Measurements from ENCODE around the gene CKM. TPM values are rescaled to one million over a fixed set of nuclear protein-coding genes. Genes with fewer than 3 reads are reported as not detected.

CKM gene
- total RNA-seq, 1 experiment from 2014 or later = not detected

GRCh38 chr19:45368737-45369340 is 46.2 kb upstream of the CKM start:
- Histone ChIP-seq H2AFZ (ENCODE audit: low read length) (no peak overlapping the region), H3F3A (ENCODE audit: low read length, unreplicated experiment) (no peaks in the 10 kb centered on the region), H3K36me3 (ENCODE audit: low read depth, low read length) (no peaks in the 10 kb centered on the region), H4K20me1 (ENCODE audit: low read length) (no peaks in the 10 kb centered on the region), H3K4me1 (ENCODE audit: insufficient read depth, low read length) (peaks cover 7% of the 10 kb centered on the region), H3K27me3 (ENCODE audit: low read length) (no peaks in the 10 kb centered on the region), H3K9me3 (ENCODE audit: low read length) (no peaks in the 10 kb centered on the region), H3K4me3 (ENCODE audit: low read length) (peak overlapping the region; percentile 94), H3K4me2 (ENCODE audit: low read length) (peak overlapping the region; percentile 93), H3K79me2 (ENCODE audit: low read length) (peaks cover 29% of the 10 kb centered on the region), H3K9me2 (replicated peaks; ENCODE audit: low read length) (no peaks in the 10 kb centered on the region), H3K9ac (ENCODE audit: low read length) (no peak overlapping the region), H3K27ac (ENCODE audit: low read length) (no peak overlapping the region)
- no peak for TF ChIP-seq EZH2 (IDR thresholded peaks at IDR 0.05; ENCODE audit: low read length, unreplicated experiment)
- no peak for TF ChIP-seq EZH2phosphoT487 (IDR thresholded peaks at IDR 0.05; ENCODE audit: borderline replicate concordance, low read length)
- no peak for TF ChIP-seq CTCF (conservative IDR thresholded peaks at IDR 0.05; ENCODE audit: low read depth, low read length)
- ChIA-PET CTCF (no interaction called here), POLR2A (ENCODE audit: unreplicated experiment) (no interaction called here)
- peak; percentile 24 for DNase-seq
- ATAC-seq = no peak
- BruUV-seq (replicated peaks) = no TSS peak
- intact Hi-C loops (cut with micrococcal nuclease) = no loop called here

DNA sequence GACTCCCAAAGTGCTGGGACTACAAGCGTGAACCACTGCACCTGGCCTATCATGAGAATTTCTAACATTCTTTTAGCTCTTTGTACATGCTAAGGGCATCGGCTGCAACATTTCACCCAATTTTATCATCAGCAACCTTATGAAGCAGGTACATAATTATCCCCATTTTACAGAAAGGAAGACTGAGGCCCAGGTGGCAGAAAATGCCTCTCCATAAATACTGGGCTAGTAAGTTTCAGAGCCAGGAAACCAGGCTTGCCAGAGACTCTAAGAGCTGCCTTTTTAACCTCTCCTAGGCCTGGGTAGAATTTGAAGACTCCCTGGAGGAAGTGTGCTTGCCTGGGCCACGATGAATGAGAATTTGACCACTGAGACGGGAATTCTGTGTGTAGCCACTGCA is 45.5 kb upstream of the CKM start:
- Histone ChIP-seq H3K27ac (ENCODE audit: low read length) (no peak overlapping the region), H3F3A (ENCODE audit: low read length, unreplicated experiment) (no peaks in the 10 kb centered on the region), H3K9me3 (ENCODE audit: low read length) (no peaks in the 10 kb centered on the region), H2AFZ (ENCODE audit: low read length) (no peak overlapping the region), H3K9ac (ENCODE audit: low read length) (no peak overlapping the region), H4K20me1 (ENCODE audit: low read length) (no peaks in the 10 kb centered on the region), H3K4me3 (ENCODE audit: low read length) (no peak overlapping the region), H3K79me2 (ENCODE audit: low read length) (peaks cover 29% of the 10 kb centered on the region), H3K27me3 (ENCODE audit: low read length) (no peaks in the 10 kb centered on the region), H3K36me3 (ENCODE audit: low read depth, low read length) (no peaks in the 10 kb centered on the region), H3K9me2 (replicated peaks; ENCODE audit: low read length) (no peaks in the 10 kb centered on the region), H3K4me1 (ENCODE audit: insufficient read depth, low read length) (peaks cover 7% of the 10 kb centered on the region), H3K4me2 (ENCODE audit: low read length) (peak overlapping the region; percentile 93; the same call in 1 of the 2 replicates)
- BruUV-seq (replicated peaks) = no TSS peak
- intact Hi-C loops (cut with micrococcal nuclease) = no loop called here
- ATAC-seq (no peak), DNase-seq (no peak)
- POLR2A ChIA-PET (ENCODE audit: unreplicated experiment) = no interaction called here
- CTCF ChIA-PET = no interaction called here
- no peak for TF ChIP-seq EZH2 (IDR thresholded peaks at IDR 0.05; ENCODE audit: low read length, unreplicated experiment)
- no peak for TF ChIP-seq CTCF (conservative IDR thresholded peaks at IDR 0.05; ENCODE audit: low read depth, low read length)
- no peak for TF ChIP-seq EZH2phosphoT487 (IDR thresholded peaks at IDR 0.05; ENCODE audit: borderline replicate concordance, low read length)

DNA sequence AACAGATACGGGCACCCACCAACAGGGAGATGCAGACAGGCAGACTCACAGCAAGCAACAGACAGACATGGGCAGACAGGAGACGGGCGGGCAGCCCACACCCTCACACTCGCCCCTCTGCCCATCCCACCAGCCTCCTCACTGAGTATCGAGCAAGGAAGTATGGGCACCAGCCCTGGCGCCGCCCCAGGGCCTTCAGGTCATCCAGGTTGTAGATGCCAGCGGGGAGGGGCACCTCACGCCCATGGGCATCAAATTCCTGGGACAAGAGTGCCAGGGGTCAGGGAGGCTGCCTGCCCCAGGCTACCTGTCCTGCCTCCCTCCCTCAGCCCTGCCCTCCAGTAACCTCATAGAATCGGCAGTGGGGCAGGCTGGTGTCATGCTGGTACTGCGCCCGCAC is 42.0 kb upstream of the CKM start:
- H3K36me3 ChIP-seq (ENCODE audit: low read depth, low read length) = peaks cover 9% of the 10 kb centered on the region; the same call in 1 of the 2 replicates
- no peak for TF ChIP-seq EZH2 (IDR thresholded peaks at IDR 0.05; ENCODE audit: low read length, unreplicated experiment)
- TF ChIP-seq EZH2phosphoT487 (IDR thresholded peaks at IDR 0.05; ENCODE audit: borderline replicate concordance, low read length) = no peak
- TF ChIP-seq CTCF (conservative IDR thresholded peaks at IDR 0.05; ENCODE audit: low read depth, low read length) = no peak
- CTCF ChIA-PET = no interaction called here

More for the DNA sequence above, 42.0 kb upstream of the CKM start:
- intact Hi-C loops (cut with micrococcal nuclease) = no loop called here
- Histone ChIP-seq H2AFZ (ENCODE audit: low read length) (no peak overlapping the region), H3K27ac (ENCODE audit: low read length) (no peak overlapping the region), H3F3A (ENCODE audit: low read length, unreplicated experiment) (no peaks in the 10 kb centered on the region), H3K4me2 (ENCODE audit: low read length) (no peak overlapping the region), H3K27me3 (ENCODE audit: low read length) (no peaks in the 10 kb centered on the region), H3K4me3 (ENCODE audit: low read length) (no peak overlapping the region), H3K9me3 (ENCODE audit: low read length) (no peaks in the 10 kb centered on the region), H3K9ac (ENCODE audit: low read length) (no peak overlapping the region), H3K4me1 (ENCODE audit: insufficient read depth, low read length) (peaks cover 7% of the 10 kb centered on the region; the same call in 1 of the 2 replicates), H3K79me2 (ENCODE audit: low read length) (peaks cover 23% of the 10 kb centered on the region), H3K9me2 (replicated peaks; ENCODE audit: low read length) (no peaks in the 10 kb centered on the region), H4K20me1 (ENCODE audit: low read length) (no peaks in the 10 kb centered on the region)
- ATAC-seq (no peak), DNase-seq (no peak)
- POLR2A ChIA-PET (ENCODE audit: unreplicated experiment) = no interaction called here
- BruUV-seq (replicated peaks) = no TSS peak

All from PC-3 (cell line).